Activated CD8-positive, alpha-beta memory T cell treated with anti-CD3 and anti-CD28 coated beads, Interleukin-2, amount 50 U/mL, for 1 hour (primary cell): ENCODE data around the gene PON2.

Experiments used
- DNase-seq: peaks from one replicate; pipeline ENCODE4 v3.0.0-alpha.2; 2020; ENCODE audit errors: extremely low read depth

PON2 gene

DNA sequence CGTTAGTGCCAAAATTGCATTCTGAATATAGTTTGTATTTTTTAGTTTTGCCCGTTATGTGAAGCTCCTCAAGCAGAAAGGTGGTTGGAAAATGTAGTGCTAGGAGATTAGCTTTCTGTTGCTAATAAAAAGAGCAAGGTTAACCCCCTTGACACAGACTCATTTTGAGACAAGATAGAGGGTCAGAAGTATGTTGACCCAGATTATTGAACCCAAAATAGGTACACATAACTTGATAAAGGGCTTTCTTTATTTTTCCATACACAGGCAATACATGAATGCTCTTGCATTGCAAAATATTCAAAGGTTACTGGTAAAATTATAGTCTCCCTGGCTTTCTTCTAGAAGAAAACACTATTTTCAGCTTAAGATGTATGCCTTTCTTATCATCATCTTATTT lies 10.0 kb upstream of the PON2 start:
- no peak for DNase-seq

DNA sequence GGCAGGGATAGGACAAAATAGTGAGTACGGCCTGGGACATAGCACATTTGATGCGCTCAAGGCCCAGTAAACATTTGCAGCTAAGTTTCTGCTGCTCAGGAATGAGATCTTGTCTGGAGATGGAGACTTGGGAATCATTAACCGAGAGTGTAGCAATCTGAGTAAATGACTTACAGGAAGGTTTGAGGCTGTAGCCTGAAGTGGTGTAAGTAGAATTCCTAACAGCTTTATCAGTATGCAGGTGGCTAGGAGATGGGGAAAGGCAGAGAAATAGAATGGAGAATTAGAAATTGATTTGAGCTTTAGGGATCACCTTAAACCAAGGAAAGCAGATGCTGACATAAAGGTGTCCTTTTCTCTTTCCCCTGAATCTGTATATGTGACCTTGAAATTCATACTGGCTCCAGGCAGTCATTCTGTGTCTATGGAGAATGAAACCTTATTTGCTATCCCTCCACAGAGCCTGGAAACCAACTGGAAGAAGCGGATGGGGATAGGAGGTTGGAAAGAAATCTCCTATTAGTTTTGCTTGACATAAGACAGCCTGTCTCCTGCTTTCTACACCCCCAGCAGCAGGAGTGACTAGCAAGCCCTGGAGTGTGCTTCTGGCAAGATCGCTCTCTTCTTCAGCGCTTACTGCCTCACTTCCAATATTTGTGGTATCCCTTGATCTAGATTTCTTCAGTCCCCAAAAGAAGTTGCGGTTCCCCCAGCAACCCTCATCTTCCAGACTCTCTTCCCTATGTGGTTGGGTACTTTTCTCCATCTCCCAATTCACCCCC lies 6.4 kb upstream of the PON2 start:
- DNase-seq = no peak

DNA sequence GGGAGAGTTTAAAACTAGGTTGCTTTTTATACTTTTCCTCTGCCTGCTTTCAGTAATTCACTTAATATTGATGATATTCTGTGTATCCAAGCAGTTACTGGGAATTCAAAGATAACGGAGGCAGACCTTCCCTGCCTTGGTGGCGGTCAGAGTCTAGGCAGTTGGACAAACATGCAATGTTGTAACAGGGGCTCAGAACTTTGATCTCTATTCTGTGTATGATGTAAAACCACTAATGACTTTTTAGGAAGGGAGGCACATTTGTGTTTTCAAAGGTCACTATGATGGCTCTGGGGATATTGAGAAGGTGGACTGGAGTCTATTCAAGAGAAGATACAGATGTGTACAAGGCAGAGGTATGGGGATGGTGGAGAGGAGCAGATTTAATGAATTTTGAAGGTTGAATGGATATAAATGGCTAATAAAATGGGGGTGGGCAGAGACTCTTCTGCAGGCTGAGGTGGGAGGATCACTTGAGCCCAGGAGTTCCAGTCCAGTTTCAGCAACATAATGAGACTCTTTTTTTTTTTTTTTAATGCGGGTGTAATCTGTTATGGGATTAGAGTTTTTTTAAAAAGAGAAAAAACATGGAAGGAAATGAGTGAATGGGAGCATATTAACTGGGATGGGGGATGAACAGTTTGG lies 5.7 kb upstream of the PON2 start:
- no peak for DNase-seq

DNA sequence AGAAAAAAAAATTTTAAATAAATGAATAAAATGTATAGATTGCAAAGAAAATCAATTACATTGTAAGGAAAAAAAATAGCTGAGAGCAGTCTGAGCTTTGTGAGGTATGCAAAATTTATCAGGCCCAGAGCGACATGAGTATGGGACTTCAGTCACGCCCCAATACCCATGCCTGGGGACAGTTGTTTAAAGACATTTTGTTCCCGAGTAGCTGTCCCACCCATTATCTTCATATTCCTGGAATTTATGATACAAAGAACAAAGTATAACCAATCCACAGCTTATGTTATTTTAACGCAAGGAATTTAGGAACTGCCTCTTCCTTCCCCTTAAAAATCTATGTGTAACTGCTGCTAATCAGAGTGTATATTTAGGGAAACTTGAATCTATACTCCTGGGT lies 1.6 kb upstream of the PON2 start:
- no peak for DNase-seq

- no peak for DNase-seq
These were observed 573 bp upstream of the PON2 start for GRCh38 chr7:95435422-95435780.

DNA sequence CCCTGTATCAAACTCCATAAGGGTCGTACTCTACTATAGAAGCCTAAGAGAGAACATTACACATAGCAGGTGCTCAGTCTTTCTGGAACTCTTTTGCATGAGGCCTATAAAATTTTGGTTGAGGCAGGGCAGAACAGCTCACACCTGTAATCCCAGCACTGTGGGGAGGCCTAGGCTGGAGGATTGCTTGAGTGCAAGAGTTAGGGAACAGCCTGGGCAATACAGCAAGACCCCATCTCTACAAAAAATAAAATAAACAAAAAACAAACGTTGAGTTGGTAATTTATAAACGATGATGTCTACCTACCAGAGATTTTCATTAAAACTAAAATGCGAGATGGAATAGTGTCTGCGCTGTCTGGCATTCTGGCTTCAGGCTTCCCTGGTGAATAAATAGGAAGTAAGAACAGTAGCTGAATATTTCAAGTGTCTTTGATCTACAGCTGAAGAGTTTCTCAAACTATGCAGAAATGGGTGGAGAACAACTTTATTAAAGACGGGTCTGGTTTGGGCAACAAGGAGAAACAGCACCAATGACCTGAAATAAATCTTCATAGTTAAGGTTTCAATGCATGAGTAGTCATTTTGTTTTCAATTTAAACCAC lies 774 bp downstream of the PON2 start:
- no peak for DNase-seq

DNA sequence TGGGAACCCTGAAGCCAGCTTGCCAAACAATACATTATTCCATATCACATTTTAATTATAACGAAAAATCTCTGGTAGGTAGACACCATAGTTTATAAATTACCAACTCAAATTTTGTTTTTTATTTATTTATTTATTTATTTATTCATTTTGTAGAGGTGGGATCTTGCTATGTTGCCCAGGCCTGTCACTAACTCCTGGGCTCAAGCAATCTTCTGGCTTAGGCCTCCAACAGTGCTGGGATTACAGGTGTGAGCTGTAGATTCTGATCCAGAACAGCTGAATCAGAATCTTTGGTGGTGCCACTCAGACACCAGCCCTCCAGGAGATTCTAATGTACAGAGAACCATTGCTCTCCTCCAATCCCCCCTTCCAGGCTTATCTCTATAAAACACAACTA lies 1.7 kb downstream of the PON2 start:
- DNase-seq = no peak

DNA sequence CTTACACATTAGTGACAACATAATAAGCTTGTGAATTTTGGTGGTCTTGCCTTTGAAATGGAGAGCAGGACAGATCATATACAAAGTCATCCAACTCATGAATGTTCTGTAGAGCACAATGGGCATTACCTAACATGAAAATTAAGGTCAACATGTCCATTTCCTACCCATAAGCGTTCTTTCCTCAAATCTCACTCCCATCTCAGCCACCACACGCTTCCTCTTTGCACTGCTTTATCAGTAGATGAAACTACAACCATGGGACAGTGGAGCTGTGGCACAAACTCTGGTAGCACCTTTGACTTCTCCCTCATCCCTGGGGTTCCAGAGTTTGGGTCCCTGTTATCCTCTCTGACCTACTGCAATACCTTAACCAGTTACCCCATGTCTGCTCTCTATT lies 2.2 kb downstream of the PON2 start:
- DNase-seq = no peak

DNA sequence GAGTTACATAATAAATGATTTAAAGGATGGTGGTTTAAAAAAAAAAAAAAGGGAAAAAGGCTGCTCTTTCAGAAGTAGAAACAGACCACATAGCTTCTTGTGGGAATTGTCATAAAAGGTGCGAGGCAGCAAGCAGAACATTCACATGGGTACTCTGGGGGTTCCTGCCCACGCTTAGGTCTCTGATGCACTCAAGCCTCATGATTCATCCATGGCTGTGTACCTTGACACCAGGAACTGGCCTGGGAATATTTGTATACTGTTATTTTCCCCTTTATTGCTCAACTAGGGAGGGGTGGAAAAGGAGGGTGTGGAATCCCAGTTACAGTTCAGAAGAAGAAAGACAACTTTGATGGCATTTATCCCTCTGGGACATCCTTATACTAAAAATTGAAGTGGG lies 4.0 kb downstream of the PON2 start:
- DNase-seq = no peak

- DNase-seq = no peak
These were observed 5.4 kb downstream of the PON2 start for GRCh38 chr7:95429241-95429990.

- DNase-seq = no peak
These were observed 6.8 kb downstream of the PON2 start for GRCh38 chr7:95427914-95428516.

DNA sequence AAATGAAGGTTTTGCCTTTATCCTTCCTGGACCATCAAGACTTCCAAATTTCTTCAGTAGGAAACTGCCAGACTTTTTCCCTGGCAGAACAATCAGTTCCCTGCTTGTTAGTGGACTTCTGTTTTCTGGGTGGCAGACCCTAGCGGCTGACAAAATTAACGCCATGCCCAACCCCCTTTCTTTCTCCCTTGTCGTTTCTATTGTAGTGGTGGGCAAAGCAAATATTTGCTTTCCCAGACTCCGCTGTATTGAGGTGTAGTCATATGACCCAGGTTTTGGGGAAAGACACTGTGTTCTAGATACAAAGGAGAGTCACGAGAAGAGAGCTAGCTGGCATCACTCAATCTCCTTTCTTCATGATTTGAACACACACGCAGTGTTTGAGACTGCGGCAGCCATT lies 7.7 kb downstream of the PON2 start:
- DNase-seq = no peak

DNA sequence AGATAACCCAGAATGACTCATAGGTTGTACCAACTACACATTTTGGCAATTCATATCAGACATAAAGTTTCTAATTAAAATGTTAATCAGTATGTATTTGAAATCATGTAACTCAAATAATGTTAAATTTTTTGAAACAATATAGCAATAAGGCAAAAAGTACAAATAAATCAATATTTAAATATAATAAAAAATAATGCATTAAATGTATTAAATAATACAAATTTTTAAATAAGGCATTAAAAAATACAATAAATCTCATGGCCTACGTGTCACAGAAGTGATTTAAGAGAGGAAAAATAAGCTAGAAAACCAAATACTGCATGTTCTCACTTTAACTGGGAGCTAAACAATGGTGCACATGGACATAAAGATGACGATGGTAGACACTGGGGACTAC lies 9.1 kb downstream of the PON2 start:
- DNase-seq = no peak

DNA sequence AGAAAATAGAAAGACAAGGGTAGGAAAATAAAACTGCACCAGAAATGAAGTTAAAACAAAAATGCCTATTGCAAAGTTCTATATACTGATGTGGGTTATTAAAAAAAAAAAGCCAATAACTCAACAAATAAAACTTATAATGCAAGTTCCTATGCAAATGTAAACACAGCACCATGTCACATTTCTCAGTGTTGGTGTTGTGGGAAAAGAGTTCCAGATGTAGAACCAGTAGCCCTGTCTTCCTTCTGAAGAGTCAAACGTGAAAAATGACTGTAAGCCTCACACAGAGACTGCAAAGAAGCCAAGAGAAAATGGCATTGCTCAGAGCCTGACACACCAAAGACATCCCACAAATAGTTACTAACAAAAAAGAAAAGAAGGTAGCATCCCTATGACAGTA lies 10.1 kb downstream of the PON2 start:
- DNase-seq = no peak

GRCh38 chr7:95421847-95422444 lies 12.9 kb downstream of the PON2 start:
- no peak for DNase-seq

DNA sequence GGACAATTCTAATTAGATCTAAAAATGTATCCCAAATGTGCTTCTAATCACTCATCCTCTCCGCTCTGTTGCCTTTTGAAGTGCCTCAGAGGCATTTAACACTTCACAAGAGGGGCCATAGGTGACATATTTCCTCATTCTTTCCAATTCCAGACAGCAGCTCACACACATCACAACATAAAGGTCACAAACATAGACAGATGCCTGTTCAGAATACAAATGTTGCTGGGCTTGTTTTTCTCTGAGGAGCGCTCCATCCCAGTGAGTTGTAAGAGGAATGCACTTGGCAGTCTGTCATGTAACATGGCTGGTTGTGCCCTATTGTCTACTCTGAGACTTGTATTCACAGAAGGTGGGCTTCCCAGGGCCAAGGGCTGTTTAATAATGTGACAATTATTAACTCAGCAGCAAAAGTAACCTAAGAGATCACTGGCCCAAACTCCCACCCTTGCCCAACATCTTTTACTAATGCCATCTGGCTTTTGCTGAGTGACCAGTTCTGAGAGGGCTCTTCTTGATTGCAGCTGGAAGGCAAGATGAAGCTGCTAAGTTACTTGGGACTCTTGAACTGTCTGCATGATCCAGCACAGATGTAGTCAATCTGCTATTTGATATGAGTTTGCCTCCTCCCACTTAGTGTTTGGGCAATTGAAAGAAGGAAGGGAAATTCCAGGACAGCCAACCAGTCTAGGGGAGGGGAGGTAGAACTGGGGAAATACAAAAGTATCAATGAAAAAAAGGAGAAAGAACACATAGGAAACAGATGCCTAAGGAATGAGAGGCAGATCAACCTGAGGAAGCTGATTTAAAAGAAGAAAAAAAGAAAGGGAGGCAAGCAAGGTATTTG lies 13.6 kb downstream of the PON2 start:
- DNase-seq = no peak

GRCh38 chr7:95412075-95412474 lies 22.8 kb downstream of the PON2 start:
- no peak for DNase-seq

DNA sequence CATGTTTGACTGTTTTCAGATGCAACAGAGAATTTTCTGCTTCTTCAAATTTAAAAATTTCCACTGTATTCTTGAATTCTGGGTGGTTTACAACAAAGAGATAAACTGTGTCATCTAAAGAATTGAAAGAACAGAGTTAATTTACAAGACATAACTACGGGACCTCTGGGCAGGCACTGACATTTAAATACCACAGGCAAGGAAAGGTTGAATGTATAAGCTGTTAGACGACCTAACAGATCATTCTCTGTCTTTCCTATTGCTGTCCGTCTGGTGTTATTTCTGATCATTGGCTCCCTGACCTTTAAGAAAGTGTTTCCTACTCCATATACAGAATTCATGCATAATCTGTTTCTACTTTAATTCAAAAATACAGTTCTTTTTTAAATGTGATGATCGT lies 23.2 kb downstream of the PON2 start:
- no peak for DNase-seq

- no peak for DNase-seq
These were observed 23.8 kb downstream of the PON2 start for GRCh38 chr7:95411036-95411435.

GRCh38 chr7:95407751-95408150 lies 27.1 kb downstream of the PON2 start:
- DNase-seq = no peak

- no peak for DNase-seq
These were observed 29.0 kb downstream of the PON2 start for GRCh38 chr7:95405800-95406199.
